Measurements from ENCODE around the gene XBP1. TPM values are rescaled to one million over a fixed set of nuclear protein-coding genes. Genes with fewer than 3 reads are reported as not detected.
A peak's percentile ranks its signal among the peaks of the same experiment; 100 is the strongest.
"Not testable (repeated sequence)": the region's sequence is repeated elsewhere in the genome, so short reads cannot be mapped to it uniquely, and the experiment has no call there.

Gene XBP1
- polyA plus RNA-seq, 5 donors: 90.7 to 129 (median 101) TPM

- DNase-seq: no peak
Measured at GRCh38 chr22:28820885-28821284, 20.5 kb upstream of the XBP1 start.

DNA sequence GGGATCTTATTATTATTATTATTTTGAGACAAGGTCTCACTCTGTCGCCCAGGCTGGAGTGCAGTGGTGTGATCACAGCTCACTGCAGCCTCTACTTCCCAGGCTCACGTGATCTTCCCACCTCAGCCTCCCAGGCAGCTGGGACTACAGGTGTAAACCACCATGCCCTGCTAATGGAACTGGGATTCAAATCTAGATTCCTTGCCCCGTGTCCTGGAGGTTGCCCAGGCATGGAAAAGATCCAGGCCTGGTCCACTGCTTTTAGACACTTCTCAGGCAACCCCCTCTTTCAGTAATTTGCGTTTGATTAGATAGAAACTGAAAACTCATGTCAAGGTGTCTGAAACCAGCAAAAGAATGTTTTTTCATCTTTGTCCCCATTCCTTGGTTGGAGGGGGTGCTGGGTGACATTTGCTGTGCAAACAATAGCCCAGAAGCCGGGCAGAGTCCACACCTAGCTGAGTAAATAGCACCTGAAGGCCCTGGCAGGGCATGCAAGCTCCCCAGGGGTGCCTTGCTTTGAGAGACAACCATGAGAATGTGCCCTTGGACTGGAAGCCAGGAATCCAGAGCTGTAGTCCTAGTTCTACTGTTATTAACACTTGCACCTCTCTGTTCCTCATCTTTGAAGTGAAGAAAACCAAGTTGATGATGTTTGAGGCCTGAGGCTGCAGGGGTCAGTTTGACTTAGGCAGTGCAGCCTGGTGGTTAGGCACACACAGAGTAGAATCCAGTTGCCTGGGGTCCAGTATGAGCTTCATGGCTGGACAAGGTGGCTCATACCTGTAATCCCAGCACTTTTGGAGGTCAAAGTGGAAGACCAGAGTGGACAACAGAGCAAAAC, 19.1 kb upstream of the XBP1 start:
- DNase-seq: no peak

DNA sequence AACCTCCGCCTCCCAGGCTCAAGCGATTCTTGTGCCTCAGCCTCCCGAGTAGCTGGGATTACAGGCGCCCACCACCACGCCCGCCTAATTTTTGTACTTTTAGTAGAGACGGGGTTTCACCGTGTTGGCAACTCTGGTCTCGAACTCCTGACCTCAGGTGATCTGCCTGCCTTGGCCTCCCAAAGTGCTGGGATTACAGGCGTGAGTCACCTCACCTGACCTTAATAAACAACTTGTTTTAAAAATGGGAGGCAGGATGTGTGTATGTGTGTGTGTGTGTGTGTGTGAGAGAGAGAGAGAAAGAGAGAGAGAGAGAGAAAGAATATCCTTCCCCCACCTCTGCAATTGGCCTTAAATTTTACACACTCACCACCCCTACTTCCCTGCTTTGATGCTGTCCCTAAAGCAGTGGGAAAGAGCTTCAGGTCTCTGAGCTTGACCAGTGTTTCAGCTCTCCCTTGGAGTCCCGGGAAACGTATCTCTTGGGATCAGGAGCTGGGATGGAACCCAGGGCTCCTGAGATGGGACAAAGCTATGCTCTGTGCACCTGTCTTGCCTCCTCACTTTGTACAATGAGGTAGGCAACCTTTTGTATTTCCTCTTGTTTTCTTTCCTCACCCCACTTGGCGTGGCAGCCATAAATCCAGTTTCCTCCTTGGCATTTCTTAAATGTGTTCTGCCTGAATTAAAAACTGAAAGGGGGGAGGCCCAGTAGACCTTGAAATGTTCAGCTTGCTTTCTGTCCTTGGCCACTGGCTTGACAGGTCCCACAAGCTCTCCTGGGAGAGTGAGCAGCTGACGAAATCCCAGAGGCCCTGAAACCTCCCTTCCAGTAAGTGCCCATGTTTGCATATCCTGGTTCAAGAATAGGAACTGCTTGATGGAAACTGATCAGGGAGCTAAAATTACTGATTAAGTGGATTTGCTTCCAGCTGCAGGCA, 17.8 kb upstream of the XBP1 start:
- DNase-seq: peak; percentile 45 to 60

DNA sequence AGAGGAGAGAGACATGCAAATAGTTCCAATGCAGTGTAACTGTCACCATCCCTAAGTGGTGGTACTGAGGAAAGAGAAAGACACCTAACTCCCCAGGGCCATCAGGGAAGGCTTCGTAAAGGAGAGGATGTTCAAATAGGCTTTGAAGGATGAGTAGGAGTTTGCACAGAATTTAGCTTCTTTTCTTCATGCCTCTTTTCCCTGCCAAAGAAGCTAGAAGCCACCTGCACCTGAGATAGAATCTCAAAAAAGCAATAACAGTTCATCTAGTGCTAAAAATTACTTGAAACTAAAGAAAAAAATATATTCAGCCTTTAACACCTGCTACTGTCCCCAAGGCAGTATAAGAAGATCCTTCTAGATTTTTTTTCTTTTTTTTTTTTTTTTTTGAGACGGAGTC, 16.7 kb upstream of the XBP1 start:
- no peak for DNase-seq

DNA sequence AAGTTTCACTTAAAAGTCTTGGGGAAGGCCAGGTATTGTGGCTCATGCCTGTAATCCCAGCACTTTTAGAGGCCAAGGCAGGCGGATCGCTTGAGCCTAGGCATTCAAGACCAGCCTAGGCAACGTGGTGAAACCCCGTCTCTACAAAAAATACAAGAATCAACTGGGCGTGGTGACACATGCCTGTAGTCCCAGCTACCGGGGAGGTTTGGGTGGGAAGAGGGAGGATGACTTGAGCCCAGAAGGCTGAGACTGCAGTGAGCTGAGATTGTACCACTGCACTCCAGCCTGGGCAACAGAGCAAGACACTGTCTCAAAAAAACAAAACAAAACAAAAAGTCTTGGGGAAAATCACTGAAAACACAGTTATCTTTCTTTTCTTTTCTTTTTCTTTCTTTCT, 15.4 kb upstream of the XBP1 start:
- DNase-seq: no peak

DNA sequence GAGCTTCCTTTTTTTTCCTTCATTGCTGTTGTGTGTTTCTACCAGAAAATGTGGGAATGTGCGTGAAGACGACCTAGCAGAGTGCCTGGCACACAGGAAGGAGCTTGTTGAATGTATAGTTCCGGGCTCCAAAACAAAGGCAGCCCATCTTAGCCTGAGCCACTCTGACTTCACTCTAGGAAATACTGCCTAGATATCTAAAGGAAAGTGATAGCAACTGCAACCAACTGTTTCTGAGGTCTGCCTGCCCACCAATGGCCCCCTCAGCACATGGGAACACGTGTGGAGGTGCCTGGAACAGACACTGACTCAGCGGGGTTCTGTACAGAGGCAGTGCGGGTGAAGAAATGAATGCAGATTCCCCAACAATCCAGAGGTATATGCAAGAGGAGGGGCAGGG, 14.7 kb upstream of the XBP1 start:
- DNase-seq: no peak

DNA sequence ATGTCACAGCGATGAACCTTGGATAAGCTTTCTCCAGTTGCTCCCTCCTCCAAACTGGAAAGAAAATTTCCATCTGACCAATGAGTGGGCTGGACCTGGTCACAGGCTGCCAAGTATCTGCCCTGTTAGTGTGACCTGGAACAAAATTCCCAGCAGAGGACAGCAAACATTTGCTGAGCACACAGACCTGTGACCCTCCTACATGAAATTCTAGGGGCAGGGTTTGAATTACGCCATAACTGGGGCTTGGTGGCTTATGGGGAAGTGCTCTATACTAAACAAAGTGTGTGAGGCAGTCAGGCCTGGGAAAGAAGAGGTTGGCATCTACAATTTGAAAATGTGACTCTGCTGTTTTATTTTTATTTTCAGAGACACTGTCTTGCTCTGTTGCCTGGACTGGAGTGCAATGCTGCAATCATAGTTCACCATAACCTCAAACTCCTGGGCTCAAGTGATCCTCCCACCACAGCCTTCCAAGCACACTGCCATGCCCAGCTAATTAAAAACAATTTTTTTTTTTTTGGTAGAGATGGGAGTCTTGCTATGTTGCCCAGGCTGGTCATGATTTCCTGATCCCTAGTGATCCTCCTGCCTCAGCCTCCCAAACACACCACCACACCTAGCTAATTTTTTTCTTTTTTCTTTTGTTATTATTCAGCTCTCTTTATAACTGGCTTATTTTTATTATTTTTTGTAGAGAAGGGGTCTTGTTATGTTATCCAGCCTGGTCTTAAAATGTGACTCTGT, 13.6 kb upstream of the XBP1 start:
- no peak for DNase-seq

DNA sequence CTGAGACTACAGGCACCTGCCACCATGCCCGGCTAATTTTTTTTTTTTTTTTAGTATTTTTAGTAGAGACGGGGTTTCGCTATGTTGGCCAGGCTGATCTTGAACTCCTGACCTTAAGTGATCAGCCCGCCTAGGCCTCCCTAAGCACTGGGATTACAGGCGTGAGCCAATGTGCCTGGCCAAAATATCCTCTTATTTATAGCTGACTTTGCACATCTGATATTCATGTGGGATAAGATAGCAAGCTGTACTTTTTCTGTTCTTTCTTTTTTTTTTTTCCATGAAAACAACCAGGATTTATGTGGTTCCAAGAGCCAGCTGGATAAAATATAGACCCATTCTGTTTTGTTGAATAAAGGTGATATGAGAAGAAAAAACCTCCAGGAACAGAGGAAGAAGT, 12.1 kb upstream of the XBP1 start:
- DNase-seq: no peak

- no peak for DNase-seq
Measured at GRCh38 chr22:28810821-28811491, 10.6 kb upstream of the XBP1 start.

DNA sequence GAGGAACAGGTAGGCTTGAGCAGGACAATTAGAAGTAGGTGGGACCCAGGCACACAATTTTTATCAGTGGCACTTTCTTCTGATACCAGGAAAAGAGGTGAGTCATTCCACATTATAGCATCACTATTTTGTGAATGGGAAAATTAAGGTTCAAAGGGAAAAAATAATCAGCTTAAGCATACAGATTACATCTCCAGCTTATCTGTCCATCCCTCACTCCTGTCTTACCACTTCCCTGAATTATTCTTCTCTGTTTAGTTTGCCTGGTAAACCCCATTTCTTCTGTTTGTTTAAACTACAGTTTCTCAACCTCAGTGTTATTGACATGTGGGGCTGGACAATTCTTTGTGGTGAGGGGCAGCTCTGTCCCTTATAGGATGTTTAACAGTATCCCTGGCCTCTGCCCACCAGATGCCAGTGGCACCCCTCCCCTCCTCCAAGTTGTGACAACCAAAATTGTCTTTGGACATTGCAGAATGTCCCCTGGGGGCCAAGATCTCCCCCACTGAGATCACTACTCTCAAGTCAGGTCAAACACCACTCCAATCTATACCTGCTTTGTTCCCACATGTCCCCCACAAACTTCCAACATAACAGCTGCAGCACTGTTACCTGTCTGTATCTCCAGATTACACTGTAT, 8.5 kb upstream of the XBP1 start:
- DNase-seq: no peak

DNA sequence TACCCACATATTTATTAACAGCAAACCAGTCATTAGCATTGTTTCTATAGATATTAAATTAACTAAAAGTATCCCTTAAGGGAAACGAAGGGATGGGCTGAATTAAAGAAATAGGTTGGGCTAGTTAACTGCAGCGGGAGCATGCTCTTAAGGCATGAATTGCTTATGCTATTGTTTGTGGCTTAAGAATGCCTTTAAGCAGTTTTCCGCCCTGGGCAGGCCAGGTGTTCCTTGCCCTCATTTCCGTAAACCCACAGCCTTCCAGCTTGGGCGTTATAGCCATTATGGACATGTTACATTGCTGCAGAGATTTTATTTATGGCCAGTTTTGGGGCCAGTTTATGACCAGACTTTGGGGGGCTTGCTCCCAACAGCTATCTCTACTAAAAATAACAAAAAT, 5.1 kb upstream of the XBP1 start:
- DNase-seq: not testable (repeated sequence)

DNA sequence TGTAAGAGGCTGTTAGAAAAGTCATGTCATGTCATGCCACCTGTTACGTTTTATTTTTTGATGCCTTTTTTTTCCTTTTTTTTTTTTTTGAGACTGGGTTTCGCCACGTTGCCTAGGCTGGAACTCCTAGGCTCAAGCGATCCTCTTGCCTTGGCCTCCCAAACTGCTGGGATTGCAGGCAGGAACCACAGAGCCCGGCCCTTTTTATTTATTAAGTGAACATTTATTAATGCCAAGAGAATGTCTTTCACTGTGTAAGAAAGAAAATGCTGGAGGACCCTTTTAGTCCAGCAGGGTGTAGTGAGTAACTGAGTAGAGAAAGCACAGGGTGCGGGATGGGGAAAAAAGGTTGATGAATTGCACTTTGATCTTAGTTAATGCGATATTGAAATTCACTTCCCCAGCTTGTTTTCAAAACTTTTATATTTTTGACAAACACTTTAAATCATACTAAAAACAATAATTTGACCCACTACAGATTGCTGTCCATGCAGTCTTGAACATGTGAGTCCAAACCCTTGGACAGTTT, 2.3 kb upstream of the XBP1 start:
- DNase-seq: no peak

GRCh38 chr22:28801845-28802594, 1.7 kb upstream of the XBP1 start:
- no peak for DNase-seq

DNA sequence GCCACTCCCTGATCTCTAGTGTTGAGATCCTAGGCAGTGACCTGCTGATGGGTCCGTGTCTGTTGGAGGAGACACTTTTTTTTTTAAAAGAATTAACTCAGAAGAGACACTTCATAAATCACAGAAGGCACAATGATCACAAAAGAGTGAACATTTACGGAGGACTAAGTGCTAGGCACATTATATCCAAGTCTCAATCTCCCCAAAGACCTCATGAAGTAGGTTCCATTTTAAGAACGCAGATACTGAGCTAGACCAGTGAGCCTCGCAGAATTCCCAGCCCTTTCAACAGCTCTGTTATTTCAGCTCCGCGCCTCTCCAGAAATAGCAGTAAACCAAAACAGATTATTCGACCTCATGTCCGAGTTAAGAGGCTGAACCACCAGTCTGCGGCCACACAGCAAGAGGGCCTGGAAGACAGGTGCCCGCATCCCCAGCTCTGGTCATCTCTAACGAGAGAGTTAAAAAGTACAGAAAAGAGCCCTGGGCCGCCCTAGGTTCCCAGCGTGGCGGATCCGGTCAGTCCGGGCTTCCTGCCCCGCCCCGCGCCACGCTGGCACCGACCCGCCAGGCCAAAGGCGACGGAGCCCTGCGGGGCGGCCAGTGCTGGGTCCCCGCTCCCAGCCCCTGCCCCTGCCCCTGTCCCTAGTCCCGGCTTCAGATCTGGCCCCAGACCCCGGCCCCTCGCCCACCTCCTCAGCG, 612 bp downstream of the XBP1 start:
- peak; percentile 68 to 71 for DNase-seq

GRCh38 chr22:28798810-28799605, 1.4 kb downstream of the XBP1 start:
- peak; percentile 50 to 58 for DNase-seq

DNA sequence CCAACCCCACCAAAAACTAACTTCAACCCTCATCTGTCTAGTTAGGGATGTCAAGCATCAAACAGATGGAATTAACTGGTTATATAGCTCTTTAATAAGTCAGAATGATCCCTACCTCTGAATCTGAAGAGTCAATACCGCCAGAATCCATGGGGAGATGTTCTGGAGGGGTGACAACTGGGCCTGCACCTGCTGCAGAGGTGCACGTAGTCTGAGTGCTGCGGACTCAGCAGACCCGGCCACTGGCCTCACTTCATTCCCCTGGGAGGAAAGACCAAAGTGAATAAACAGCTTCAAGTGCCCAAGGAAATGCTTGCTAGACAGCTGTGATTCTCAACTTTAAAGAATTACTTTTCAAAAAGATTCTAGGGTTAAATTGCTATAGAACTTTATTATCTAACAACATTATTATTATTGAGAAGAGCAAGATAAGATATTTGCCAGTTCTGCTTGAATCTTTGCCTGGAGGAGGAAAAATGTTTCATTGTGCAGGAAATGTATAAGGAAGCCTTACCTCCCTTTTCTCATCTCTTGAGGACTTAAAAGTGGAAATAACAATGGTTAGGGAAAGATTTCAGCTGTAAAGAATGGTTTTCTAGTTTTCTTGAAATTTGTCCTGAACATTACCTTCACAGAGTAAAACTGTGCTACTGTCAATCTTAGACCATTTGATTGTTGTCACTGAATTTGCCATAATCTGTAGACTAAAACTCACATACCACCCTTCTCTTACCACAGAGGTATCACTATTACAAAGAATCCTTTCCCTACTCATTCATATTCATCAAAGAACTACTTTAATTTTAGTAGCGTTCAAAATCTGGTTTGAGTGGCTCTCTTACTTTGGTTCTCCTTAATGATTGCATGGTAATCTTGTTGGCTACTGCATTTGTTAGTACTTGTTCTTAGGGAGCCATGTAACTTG, 4.2 kb downstream of the XBP1 start:
- no peak for DNase-seq

DNA sequence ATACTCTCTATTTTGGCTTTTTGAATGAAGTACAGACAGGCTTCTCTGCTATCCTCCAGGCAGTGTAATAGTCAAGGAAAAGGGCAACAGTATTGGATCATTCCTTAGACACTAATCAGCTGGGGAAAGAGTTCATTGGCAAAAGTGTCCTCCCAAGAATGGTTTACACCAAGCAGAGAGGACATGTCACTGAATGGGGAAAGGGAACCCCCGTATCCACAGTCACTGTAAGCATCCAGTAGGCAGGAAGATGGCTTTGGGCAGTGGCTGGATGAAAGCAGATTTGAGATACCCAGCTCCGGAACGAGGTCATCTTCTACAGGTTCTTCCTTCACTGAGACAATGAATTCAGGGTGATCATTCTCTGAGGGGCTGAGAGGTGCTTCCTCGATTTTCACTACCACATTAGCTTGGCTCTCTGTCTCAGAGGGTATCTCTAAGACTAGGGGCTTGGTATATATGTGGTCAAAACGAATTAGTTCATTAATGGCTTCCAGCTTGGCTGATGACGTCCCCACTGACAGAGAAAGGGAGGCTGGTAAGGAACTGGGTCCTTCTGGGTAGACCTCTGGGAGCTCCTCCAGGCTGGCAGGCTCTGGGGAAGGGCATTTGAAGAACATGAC, 5.2 kb downstream of the XBP1 start:
- DNase-seq: no peak
